ACHN (cell line): ENCODE data around the gene SFN.
"Not testable (repeated sequence)": the region's sequence is repeated elsewhere in the genome, so short reads cannot be mapped to it uniquely, and the experiment has no call there.

Source experiments
- DNase-seq: peaks from one replicate; pipeline ENCODE4 v3.0.0-alpha.2; 2015
- in situ Hi-C: cut with HindIII; loops from 2 replicates; pipeline ENCODE4 v1.10.0; 2017; ENCODE audit warnings: low sequenced_read_pairs, low pct_ligation_motif_present, low pct_unique_long_range_greater_than_20kb

SFN gene

DNA sequence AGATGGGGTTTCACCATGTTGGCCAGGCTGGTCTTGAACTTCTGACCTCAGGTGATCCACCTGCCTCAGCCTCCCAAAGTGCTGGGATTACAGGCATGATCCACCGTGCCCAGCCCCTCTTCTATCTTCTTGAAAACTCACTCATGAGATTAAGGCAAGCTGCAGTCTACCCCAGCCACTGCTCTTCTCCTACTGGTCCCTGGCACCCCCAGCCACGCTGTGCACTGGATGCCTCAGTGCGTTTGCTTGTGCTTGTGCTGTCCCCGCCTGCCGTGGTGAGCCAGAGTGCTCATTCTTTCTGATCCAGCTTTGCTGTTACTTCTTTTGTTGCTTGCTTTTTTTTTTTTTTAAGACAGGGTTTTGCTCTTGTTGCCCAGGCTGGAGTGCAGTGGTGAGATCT lies 25.3 kb upstream of the SFN start:
- in situ Hi-C loops: loop anchor here (10.0 kb wide), 1 partner anchor 47 kb away; no protein-coding TSS in a partner anchor
- not testable (repeated sequence) for DNase-seq

- DNase-seq: no peak
- in situ Hi-C loops: loop anchor here (10.0 kb wide), 1 partner anchor 46 kb away; no protein-coding TSS in a partner anchor
These were observed 24.2 kb upstream of the SFN start for GRCh38 chr1:26838474-26839338.

DNA sequence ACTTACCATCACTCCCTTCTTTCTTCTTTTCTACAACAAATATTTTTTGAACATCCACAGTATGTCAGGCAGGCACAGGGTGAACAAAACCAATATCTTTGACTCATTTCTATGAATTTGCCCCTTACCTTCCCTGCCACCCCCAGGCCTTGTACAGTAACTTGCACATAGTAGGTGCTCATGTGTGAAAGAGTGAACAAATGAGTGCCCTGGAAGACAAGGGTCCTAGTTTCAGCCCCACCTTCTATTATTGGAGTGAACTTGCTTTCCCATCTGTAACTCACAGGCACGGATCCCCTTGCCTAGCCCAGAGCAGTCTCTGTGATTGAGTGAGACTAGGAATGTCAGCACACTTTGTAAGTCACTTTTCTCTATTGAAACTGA lies 23.6 kb upstream of the SFN start:
- DNase-seq: no peak
- in situ Hi-C loops: loop anchor here (10.0 kb wide), 1 partner anchor 45 kb away; no protein-coding TSS in a partner anchor

GRCh38 chr1:26839779-26840178 lies 23.2 kb upstream of the SFN start:
- in situ Hi-C loops: loop anchor here (10.0 kb wide), 1 partner anchor 45 kb away; no protein-coding TSS in a partner anchor
- no peak for DNase-seq

- in situ Hi-C loops: no loop called here
- no peak for DNase-seq
These were observed 18.3 kb upstream of the SFN start for GRCh38 chr1:26844424-26845196.

- in situ Hi-C loops, DNase-seq: not testable (repeated sequence)
These were observed 15.1 kb upstream of the SFN start for GRCh38 chr1:26847826-26848225.

- DNase-seq: no peak
- in situ Hi-C loops: no loop called here
These were observed 14.4 kb upstream of the SFN start for GRCh38 chr1:26848499-26848898.

GRCh38 chr1:26848941-26849774 lies 13.8 kb upstream of the SFN start:
- peak; percentile 84 for DNase-seq
- in situ Hi-C loops: no loop called here

DNA sequence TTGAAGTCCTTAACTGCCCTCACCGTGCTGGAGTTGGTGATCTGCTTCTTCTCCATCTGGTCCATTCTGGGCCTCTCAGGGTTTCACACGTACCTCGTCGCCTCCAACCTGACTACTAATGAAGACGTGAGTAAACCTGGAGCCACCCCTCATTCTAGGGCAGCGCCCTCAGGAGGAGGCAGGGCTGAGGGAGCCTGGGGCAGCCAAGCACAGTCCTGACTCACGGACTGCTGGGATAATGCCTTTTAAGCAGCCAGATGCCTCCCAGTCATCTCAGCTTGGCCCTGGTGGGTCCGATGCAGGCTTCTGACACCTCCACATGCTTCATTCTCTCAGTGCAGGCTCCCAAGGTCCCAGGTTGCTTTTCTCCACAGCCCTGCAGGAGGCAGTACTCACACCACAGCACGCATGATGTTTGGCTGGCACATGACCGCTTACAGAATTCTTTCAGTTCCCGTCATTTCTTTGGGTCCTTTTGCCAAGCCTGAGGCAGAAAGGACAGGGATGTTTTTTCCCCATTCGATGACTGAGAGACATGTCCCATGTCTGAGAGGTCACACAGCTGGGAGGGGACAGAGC lies 11.8 kb upstream of the SFN start:
- in situ Hi-C loops: no loop called here
- no peak for DNase-seq

DNA sequence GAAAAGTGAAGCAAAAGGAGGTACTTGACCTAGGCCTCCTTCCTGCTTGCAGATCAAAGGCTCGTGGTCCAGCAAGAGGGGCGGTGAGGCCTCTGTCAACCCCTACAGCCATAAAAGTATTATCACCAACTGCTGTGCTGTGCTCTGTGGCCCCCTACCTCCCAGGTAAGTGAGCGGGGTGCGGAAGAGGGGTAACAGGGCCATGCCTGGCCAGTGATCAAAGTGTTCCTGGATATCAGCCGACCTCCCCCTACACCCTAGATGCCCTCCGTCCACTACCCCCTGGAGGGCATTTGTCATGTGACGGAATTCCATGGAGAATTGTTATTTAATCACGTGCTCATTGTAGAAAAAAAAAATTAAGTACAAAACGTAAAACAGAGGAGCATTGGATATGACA lies 10.2 kb upstream of the SFN start:
- in situ Hi-C loops: no loop called here
- no peak for DNase-seq

DNA sequence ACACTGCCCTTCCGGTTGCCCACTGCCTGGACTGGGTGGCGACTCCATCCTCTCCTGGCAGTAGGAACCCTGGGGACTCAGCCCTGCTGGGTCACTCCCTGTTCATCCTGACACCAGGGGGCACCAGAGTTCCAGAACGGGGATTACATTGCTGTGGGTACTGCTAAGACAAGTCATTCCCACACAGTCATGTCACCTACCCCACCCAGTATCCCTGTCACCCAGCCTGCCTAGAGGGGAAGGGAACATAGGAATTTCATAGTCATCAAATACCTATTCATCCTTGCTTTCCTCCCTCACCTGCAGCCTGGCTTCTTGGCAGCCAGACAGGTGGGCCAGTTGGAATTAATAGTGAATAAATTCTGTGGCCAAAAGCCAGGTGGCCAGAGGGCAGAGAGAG lies 9.8 kb upstream of the SFN start:
- in situ Hi-C loops: no loop called here
- peak; percentile 82 for DNase-seq

DNA sequence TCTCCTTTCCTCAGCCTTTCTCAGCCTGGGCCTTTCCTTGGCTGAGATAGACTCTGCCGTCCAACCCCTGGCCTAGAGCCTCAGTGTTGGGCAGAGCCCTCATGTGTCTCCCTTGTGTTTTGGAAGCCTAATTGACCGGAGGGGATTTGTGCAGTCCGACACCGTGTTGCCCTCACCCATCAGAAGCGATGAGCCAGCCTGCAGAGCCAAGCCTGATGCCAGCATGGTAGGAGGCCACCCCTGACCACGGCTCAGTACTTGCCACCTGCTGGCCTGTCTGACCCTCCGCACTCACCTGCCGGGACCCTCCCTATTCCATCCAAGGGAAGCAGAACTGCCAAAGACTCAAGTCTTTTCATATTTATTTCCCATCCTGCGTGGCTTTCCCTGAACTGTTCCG lies 9.3 kb upstream of the SFN start:
- in situ Hi-C loops: no loop called here
- DNase-seq: no peak

- in situ Hi-C loops: no loop called here
- DNase-seq: no peak
These were observed 8.0 kb upstream of the SFN start for GRCh38 chr1:26854906-26855305.

GRCh38 chr1:26855636-26856035 lies 7.3 kb upstream of the SFN start:
- in situ Hi-C loops: no loop called here
- no peak for DNase-seq

DNA sequence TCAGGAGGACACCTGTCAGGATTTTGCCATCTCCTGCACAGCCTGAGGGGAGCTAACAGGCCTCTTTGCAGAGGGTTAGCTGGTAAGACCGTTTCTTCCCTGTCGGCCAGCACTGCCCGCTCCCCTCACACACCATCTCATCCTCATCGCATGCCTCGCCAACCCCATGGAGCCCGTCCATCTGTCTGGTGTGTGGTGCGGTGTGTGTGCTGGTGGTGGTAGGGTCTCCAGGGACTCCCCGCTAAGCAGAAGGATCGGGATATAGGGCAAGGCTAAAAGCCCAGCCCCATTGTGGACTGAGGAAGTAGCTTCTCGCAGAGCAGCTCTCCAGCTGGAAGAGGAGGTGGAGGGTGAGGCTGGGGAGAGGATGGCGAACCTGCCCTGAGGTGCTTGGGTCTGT lies 6.8 kb upstream of the SFN start:
- no peak for DNase-seq
- in situ Hi-C loops: no loop called here

DNA sequence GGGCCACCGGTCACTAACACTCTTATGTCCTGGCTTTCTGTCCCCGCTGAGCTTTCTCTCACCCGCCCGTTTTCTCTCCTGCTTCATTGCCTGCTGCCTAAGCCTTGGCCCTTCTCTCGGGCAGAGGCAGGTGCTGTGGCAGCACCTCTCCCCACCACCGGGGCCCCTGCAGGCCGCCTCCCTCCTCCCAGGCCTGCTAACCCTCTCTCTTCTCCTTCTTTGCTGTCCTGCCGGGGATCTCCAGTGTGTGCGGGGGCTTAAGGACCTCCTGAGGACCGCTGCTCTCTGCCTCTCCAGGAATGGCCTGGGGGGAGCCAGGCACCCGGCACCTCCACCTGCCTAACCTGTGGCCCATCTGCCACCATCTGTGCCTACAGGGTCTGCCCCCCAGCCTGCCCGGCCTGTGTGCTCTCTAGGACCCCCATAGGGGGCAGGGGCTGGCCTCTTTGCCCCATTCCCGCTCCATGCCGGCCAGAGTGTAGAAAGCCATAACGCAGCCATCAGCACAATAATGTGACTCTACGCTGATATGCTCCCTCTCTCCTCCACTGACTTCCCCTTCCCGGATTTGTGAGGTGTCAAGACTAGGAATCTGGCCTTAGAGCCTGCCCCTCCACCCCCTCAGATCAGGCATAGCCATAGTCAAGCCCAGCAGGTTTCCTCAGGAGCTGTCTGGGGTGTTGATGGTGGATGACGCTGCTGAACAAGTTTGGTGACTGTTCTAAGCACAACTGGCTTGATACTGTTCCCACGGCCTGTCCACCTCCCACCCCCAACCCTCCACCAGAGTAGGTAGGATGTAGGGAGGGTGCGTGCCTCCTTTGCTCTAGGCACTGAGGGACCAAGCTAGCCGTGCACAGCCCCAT lies 6.1 kb upstream of the SFN start:
- in situ Hi-C loops: no loop called here
- no peak for DNase-seq

DNA sequence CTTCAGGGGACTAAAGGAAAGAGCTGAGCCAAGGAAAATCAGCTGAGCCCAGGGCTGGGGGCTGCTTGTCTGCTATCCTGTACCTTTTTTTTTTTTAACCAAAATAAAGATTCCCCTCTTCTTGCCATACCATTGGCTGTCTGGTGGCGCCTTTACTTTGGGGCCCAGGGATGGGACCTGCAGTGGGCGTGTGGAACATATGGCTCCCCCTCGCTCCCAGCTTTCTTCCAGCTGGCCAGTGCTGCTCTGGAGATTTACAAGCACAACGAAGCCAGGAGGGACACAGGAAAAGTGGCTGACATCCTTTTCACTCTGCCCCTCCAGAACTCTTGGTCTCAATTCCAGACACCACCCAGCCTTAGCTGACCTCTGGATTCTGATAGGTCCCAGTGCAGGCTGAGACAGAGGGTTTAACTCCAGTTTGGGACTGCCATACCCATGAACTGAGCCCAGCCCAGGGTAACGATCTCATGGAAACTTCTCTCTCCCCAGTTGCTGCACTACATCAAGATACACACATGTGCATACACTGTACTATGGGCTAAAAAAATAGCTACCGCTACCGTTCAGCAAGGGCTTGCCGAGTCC lies 5.4 kb upstream of the SFN start:
- in situ Hi-C loops: no loop called here
- DNase-seq: no peak
